ACC112 (cell line): ENCODE results near the gene AFG1L.

ENCODE experiments used
- H2AFZ ChIP-seq: fragments of 200-600 bp; sonication (generic); one replicate; pipeline ENCODE4 v1.6.0; 2017; ENCODE audit warnings: antibody characterized with exemption, low read length; ENCODE audit not compliant: unreplicated experiment
- H3K27ac ChIP-seq: fragments of 200-600 bp; sonication (generic); 2 replicates; pipeline ENCODE4 v1.5.1; 2014; ENCODE audit warnings: low read depth, mild to moderate bottlenecking, antibody characterized with exemption, low read length, moderate library complexity
- H3K27me3 ChIP-seq: fragments of 200-600 bp; sonication (generic); 2 replicates; pipeline ENCODE4 v1.6.1; 2014; ENCODE audit warnings: mild to moderate bottlenecking, antibody characterized with exemption, low read length, moderate library complexity, mixed read lengths; ENCODE audit not compliant: insufficient read depth
- H3K36me3 ChIP-seq: fragments of 200-600 bp; sonication (generic); 2 replicates; pipeline ENCODE4 v1.6.1; 2016; ENCODE audit warnings: mild to moderate bottlenecking, antibody characterized with exemption, low read length, moderate library complexity, mixed read lengths; ENCODE audit not compliant: insufficient read depth
- H3K4me1 ChIP-seq: fragments of 200-600 bp; sonication (generic); one replicate; pipeline ENCODE4 v1.6.1; 2016; ENCODE audit warnings: low read length, mixed read lengths; ENCODE audit not compliant: insufficient read depth, unreplicated experiment, control insufficient read depth
- H3K4me3 ChIP-seq: fragments of 200-600 bp; sonication (generic); 2 replicates; pipeline ENCODE4 v1.5.1; 2014; ENCODE audit warnings: mild to moderate bottlenecking, low read depth, low read length
- H3K79me2 ChIP-seq: fragments of 200-600 bp; sonication (generic); one replicate; pipeline ENCODE4 v1.6.0; 2016; ENCODE audit warnings: low read length; ENCODE audit not compliant: control insufficient read depth, unreplicated experiment, insufficient read depth

AFG1L gene

DNA sequence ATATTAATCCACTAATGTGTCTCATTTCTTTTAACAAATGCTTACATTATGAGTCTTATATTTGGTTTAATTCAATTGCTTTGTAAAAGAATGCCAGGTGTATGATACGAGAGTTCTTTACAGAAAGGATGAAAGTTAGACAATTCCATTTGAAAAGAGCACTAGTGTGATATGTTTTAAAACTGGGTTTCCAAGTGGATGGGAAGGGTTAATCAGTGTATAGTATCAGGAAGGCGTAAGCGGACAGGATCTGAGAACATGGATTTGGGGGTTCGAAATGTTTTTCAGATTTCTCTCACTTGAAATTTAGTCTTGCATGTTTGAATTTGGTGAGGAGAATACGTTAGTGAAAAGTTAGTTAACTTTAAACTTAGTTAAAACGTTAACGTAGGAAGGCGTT, 268.4 kb downstream of the AFG1L start:
- Histone ChIP-seq H3K4me1 (peaks cover 34% of the 10 kb centered on the region), H3K27me3 (no peaks in the 10 kb centered on the region), H3K4me3 (peak overlapping the region; percentile 99), H3K27ac (peak overlapping the region; percentile 91), H3K79me2 (peaks cover 60% of the 10 kb centered on the region), H3K36me3 (0 out of 2 replicates have a peak, but pooled peaks cover 1% of the 10 kb centered on the region), H2AFZ (no peak overlapping the region)

DNA sequence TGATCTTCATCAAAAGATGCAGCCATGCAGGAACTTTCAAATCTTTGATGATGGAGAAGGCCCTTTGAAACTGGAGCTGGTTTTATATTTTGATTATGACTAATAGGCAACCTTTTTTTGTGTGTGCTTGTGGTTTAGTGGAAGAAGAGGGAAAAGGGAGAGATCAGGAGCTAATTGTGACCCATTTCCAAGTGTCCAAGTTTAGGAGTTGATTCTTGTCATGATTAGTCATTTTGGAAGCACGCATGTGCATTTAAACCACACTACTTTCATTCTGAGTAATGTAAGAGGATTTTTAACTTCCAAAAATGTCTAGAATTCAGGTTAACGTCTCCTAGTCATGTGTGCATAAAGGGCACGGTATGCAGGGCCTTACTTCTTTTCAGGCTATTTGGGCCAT, 269.3 kb downstream of the AFG1L start:
- Histone ChIP-seq H3K27me3 (no peaks in the 10 kb centered on the region), H3K36me3 (peaks cover 10% of the 10 kb centered on the region; the same call in 1 of the 2 replicates), H3K79me2 (peaks cover 69% of the 10 kb centered on the region), H3K4me3 (peak overlapping the region; percentile 99), H2AFZ (no peak overlapping the region), H3K27ac (peak overlapping the region; percentile 91), H3K4me1 (peaks cover 34% of the 10 kb centered on the region)

DNA sequence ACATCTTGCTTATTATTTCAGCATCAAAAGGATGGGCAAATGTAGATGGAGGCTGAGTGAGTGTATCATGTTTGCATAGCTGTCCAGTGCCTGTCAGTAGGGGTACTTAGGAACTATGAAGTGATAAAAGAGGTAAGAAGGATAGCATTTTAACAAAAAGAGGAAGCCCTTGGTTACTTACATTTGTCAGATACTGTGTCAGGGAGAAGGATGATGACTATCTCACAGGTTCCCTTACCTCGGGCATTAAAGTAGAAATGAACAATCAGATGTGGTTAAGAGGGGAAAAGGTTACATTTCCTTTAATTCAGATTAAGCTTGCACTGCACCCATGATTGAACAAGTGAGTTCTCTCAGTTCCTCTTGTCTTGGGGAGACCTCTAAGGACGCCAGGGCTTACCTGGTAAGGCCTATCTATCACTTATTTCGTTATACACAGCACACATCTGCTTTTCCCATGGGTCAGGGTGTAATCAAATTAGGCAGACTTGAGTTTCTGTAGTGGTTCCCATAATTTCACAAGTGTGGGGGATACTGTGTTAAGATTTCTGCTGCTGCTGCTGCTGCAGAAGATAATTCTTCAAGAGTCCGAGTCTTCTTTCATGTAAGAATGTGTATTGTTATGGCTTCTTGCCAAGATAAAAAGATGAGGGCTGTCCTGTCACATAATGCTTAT, 270.4 kb downstream of the AFG1L start:
- Histone ChIP-seq H3K4me1 (peaks cover 34% of the 10 kb centered on the region), H3K27me3 (no peaks in the 10 kb centered on the region), H3K36me3 (peaks cover 15% of the 10 kb centered on the region), H3K27ac (peak overlapping the region; percentile 91), H3K79me2 (peaks cover 77% of the 10 kb centered on the region), H2AFZ (no peak overlapping the region), H3K4me3 (peak overlapping the region; percentile 99)

DNA sequence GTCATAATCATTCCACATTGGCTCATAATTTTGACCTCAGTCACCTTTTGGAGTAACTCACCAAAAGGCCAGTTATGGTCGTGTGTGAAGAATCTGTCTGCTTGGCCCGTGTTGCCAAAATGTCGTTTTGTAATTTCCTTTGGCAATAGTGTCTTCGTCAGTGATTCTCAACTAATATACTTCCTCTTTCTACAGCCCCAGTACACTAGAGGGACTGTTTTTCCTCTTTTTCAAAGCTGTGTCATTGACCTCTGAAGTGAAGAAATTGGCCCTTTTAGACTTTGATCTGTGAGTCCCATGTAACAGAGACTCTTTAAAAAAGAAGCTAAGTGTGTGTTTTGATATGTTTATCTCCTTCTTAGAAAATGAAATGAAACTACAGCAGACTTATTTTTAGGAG, 271.0 kb downstream of the AFG1L start:
- H3K4me1 ChIP-seq, result peaks cover 34% of the 10 kb centered on the region
- no peaks in the 10 kb centered on the region for H3K27me3 ChIP-seq
- H3K4me3 ChIP-seq, result peak overlapping the region; percentile 99
- H3K36me3 ChIP-seq, result peaks cover 18% of the 10 kb centered on the region
- peaks cover 84% of the 10 kb centered on the region for H3K79me2 ChIP-seq
- peak overlapping the region; percentile 91 for H3K27ac ChIP-seq
- no peak overlapping the region for H2AFZ ChIP-seq

DNA sequence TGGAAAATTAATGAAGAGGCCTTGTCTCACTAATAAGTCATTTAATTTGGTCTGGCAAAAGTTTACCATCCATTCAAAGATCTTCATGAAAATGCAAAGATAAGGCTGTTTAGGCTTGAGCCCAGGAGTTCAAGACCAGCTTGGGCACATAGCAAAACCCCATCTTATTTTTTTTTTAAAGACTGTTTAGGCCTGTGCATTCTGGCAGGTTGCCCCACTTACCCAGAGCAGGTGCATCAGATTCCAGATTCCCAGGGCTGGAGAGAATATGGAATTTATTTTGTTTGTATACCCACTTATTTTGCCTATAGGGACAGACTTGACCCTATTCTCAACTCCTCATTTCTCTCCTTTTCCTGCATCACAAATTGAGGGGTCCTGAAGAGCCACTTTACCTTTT, 271.6 kb downstream of the AFG1L start:
- no peak overlapping the region for H2AFZ ChIP-seq
- peak overlapping the region; percentile 91 for H3K27ac ChIP-seq
- H3K36me3 ChIP-seq, result peaks cover 23% of the 10 kb centered on the region
- no peaks in the 10 kb centered on the region for H3K27me3 ChIP-seq
- H3K79me2 ChIP-seq, result peaks cover 89% of the 10 kb centered on the region
- peak overlapping the region; percentile 99; the same call in 1 of the 2 replicates for H3K4me3 ChIP-seq
- H3K4me1 ChIP-seq, result peaks cover 34% of the 10 kb centered on the region

DNA sequence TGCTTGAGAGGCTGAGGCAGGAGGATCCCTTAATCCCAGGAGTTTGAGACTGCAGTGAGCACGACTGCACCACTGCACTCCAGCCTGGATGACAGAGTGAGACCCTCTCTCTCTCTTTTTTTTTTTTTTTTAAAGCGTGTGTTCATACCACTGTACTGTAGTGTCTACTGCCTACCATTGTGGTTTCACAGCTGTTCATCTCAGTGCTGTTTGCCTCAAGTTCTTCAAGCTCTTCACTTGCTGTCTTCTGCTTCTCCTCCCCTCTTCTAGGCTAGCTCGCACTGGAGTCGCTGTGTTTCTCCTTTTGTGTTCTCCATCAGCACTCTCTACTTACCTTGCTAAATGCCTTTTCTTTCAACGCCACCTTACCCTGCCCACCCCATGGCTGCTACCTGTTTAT, 273.2 kb downstream of the AFG1L start:
- H3K4me3 ChIP-seq, result no peak overlapping the region
- no peak overlapping the region for H3K27ac ChIP-seq
- H3K4me1 ChIP-seq, result peaks cover 33% of the 10 kb centered on the region
- no peaks in the 10 kb centered on the region for H3K27me3 ChIP-seq
- H3K36me3 ChIP-seq, result peaks cover 36% of the 10 kb centered on the region
- peaks cover 88% of the 10 kb centered on the region for H3K79me2 ChIP-seq
- no peak overlapping the region for H2AFZ ChIP-seq

DNA sequence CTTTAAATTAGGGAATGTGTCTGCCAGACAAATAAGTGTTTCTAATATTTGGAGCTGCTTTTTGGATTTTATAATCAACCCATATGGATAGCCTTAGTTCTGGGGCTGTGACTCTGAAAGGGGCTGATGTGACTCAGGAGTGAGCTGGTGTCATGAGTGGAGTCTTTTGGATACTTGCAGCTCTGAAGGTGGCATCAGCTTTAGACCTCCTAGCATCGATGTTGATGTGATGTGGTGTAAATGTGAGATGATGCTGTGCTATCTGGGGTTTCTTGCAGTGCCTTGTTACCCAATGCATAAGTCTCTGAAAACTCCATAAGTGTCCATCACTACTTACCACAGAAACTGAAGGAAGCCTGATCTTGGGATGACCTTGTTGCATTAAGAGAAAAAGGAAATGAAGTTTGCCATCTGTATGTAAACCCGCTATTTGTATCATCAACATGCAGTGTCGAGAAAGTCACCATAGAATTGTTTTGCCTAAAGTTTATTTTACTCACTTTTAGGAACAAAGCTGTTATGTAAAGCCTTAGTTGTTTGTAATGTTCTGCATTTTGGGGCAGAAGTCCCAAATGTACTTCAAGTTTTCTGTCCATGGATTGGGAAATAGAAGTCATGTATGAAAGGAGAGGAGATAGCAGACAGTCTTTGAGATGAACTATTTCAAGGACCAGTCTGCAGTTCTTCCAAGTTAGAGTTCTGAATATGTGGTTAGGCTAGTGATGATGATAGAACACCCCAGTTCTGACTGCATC, 273.9 kb downstream of the AFG1L start:
- no peaks in the 10 kb centered on the region for H3K27me3 ChIP-seq
- no peak overlapping the region for H2AFZ ChIP-seq
- H3K27ac ChIP-seq, result no peak overlapping the region
- no peak overlapping the region for H3K4me3 ChIP-seq
- peaks cover 84% of the 10 kb centered on the region for H3K79me2 ChIP-seq
- H3K36me3 ChIP-seq, result peaks cover 36% of the 10 kb centered on the region
- H3K4me1 ChIP-seq, result peaks cover 30% of the 10 kb centered on the region

DNA sequence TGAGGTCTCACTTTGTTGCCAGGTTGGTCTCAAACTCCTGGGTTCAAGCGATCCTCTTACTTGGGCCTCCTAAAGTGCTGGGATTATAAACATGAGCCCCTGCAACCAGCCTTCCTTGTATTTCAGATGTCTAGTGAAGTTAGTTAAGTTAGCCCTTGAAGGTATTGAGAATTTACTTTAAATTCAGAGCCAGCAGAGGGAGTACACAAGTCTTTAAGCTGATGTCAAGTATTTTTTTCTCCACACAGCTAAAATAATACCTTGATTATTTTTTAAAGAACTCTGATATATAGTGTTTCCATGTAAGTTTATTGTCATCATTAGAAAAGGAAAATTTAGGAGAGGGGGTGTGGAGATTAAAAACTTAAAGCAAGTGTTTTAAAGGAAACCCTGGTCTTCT, 275.7 kb downstream of the AFG1L start:
- Histone ChIP-seq H3K36me3 (peaks cover 36% of the 10 kb centered on the region), H3K79me2 (peaks cover 83% of the 10 kb centered on the region), H3K4me1 (peaks cover 18% of the 10 kb centered on the region), H2AFZ (no peak overlapping the region), H3K27me3 (no peaks in the 10 kb centered on the region), H3K4me3 (no peak overlapping the region), H3K27ac (no peak overlapping the region)

DNA sequence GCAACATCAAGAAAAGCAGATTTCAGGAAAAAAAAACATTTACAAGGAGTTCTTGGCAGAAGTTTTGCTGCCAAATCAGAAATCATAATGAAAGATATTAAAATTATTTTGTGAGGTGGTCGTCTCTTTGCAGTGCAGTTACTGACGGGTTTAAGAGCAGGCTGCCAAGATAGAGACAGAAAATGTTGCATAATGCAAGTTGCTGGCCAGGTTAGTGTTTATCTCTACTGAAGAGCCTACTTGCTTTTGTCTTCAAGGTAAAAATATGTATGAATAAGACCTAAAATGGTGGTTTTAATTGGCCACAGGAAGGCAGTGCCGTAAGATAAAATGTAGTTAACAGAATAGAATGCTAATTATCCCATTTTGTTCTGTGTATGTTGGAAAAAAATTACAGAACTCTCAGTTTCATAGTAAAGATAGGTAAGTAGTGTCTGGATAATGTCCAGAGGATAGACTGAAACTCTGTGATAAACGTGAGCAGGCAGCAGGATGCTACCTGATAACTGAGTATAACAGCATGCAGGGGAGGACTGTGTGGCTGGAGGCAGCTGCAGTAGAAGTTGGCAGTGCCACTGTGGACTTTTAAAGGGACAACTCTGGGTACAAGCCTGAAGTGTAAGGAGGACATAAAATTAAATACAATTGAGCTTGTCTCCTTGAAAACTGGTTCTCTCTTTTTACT, 279.7 kb downstream of the AFG1L start:
- Histone ChIP-seq H3K36me3 (peaks cover 21% of the 10 kb centered on the region), H3K27ac (no peak overlapping the region), H3K4me3 (no peak overlapping the region), H3K27me3 (no peaks in the 10 kb centered on the region), H2AFZ (no peak overlapping the region), H3K79me2 (peaks cover 88% of the 10 kb centered on the region), H3K4me1 (peaks cover 31% of the 10 kb centered on the region)
